Mammary epithelial cell (primary cell): ENCODE measurements around the gene TAGLN.

Experiments used
- CTCF ChIP-seq, 2 donors: IDR thresholded peaks in 1 of 2; conservative IDR thresholded peaks in 1 of 2; 2 replicates each; pipeline ENCODE4 v1.5.1; 2011 to 2012; ENCODE audit warnings: inconsistent platforms in 2 of 2, low read length in 2 of 2, mild to moderate bottlenecking in 2 of 2, control low read depth in 1 of 2, low read depth in 1 of 2; ENCODE audit not compliant: insufficient read depth in 1 of 2; ENCODE audit errors: extremely low read depth in 1 of 2
- EZH2 ChIP-seq: IDR thresholded peaks from 2 replicates; pipeline ENCODE4 v1.6.1; 2012; ENCODE audit warnings: low read length, inconsistent platforms, borderline replicate concordance

- no peak for TF ChIP-seq CTCF (conservative IDR thresholded peaks at IDR 0.05 in 1 of 2, IDR thresholded peaks at IDR 0.05 in 1 of 2; ENCODE audit: extremely low read depth in 1 of 2, insufficient read depth in 1 of 2, low read depth in 1 of 2, low read length in 2 of 2)
- TF ChIP-seq EZH2, result no peak
Observed at GRCh38 chr11:117152066-117152465, 47.1 kb upstream of the TAGLN start.
